Right renal pelvis (tissue), 4 donors: ENCODE data around the gene NKX2-3. TPM values are rescaled to one million over a fixed set of nuclear protein-coding genes. Genes with fewer than 3 reads are reported as not detected.

ENCODE experiments used
- DNase-seq, 4 donors: peaks; one replicate each; pipeline ENCODE4 v3.0.0-alpha.2; 2013; ENCODE audit warnings: low read depth in 4 of 4, low spot score in 3 of 4, missing footprints in 1 of 4
- polyA plus RNA-seq, 4 donors: library from polyadenylated mRNA; unstranded; fragments of 120-200 nt; gene quantifications; one replicate each; pipeline ENCODE4 v1.2.1, GENCODE V29; 2013; ENCODE audit not compliant: insufficient read length in 4 of 4

The NKX2-3 gene
- polyA plus RNA-seq, 4 donors = not detected

GRCh38 chr10:99537989-99538917 lies 5.5 kb downstream of the NKX2-3 start:
- no peak for DNase-seq

- DNase-seq = no peak
Observed at GRCh38 chr10:99539120-99539519, 6.4 kb downstream of the NKX2-3 start.

DNA sequence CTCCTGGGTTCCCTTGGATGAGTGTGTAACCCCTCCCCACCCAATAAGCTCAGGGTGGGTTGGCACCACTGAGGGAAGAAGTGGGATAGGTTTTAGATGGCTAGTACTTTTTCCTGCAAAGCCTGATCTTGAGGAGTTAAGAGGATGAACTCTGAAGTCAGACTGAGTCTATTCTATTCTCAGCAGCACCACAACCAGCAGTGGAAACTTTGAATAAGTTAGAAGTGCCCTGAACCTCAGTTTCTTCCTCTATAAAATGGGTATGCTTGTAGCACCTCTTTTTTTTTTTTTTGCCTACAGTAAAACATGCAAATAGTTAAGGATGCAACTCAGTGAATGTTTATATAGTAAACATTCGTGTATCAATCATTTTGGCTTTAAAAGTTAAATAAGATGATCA lies 7.1 kb downstream of the NKX2-3 start:
- DNase-seq = no peak

DNA sequence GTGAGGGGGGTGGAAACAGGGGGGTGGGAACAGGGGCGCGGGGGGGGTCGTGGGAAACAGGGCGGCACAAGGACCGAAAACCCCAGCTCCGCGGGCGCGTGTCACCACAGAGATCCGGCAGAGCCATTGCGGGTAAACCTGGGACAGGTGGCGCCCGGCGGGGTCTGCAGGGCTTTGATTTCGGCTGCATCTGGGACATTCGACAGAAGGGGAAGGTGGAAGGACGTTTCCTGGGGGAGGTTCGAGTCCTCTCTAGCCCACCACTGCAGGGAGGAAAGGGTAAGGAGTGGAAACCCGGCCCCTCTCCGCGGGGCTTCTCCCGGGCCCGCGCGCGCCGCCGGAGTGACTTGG lies 7.5 kb downstream of the NKX2-3 start:
- no peak for DNase-seq

GRCh38 chr10:99540657-99541531 lies 8.2 kb downstream of the NKX2-3 start:
- DNase-seq = no peak

DNA sequence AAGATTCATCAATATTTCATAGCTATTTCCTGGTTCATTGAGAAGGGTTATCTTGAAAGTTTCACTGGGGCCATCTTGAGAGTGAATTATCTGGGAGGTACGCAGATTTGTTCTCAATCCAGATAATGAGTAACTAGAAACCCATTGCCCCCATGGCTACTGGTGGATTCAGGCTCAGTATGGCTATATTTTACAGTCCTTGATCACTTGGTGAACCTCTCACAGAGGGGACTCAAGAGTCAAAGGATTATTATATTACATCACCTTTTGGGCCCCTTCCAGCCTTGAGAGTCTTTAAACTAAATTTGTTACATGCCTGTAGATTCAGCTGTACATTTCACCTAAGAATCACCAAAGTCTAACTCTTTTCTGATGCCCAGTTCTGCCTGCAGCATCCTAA lies 11.6 kb downstream of the NKX2-3 start:
- DNase-seq = no peak

- no peak for DNase-seq
Observed at GRCh38 chr10:99548041-99548530, 15.3 kb downstream of the NKX2-3 start.

- no peak for DNase-seq
Observed at GRCh38 chr10:99551158-99551557, 18.4 kb downstream of the NKX2-3 start.

DNA sequence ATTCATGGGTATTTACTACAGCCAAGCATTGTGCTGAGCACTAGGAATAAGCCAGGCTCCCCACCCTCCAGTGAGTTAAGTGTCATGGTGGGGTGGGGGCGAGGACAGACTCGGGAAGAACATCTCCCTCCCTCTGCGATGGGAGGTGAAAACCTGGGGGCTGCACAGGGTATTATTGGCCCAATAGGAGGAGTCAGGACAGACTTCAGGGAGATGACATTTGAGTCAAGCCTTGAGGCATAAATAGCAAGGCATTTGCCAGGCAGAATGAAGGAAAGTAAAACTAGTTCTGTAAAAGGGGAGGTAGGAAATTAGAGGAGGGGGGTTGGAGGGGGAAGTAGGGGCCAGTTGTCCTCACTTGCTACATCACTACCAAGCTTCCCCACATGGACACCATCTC lies 18.9 kb downstream of the NKX2-3 start:
- DNase-seq = no peak

DNA sequence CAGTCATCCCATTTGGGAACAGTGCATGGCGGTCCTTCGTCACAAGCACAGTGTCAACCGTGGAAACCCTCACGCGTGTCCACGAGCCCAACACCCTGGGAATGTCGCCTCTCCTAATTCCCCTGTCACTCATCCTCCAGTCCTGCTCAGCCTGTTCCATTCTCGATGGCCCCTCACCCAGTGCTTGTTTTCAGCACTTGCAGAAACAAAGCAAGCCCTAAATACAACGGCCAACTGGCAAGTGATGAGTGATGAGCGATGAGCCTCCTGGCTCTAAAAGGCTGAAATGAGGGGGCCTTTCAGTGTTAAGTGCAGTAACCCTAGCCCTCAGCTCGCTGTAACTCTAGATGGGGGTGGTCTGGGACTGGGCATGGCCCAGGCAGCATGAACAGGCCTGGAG lies 22.6 kb downstream of the NKX2-3 start:
- no peak for DNase-seq

DNA sequence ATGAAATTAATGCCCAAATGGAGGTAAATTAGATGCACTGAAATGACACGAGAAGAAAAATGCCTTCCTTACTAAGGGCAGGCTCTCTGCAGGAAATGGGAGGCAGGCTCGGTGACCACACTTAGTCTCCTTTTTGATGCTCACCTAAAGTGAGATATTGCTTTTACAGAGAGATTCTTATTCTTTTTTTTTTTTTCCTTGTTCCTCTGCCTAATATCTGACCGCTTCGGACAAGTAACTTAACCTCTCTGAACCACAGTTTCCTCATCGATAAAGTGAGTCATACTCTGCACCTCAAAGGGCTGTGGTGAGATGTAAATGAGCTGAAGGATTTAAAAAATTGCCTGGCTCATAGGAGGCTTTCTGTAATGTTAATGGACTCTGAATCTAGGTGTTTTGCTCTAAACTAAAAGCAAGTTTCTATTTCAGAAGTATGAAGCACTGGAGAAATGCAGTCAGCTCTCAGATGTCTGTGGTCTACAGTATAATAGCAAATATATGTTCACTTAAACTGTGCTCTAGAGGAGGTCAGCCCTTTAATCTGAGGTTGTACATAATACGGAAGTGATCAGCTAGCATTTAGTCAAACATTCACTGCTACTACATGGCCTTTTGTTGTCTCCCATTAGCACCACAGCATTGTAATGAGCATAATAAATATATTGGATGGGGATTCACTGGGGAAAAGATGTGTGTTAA lies 23.2 kb downstream of the NKX2-3 start:
- no peak for DNase-seq

DNA sequence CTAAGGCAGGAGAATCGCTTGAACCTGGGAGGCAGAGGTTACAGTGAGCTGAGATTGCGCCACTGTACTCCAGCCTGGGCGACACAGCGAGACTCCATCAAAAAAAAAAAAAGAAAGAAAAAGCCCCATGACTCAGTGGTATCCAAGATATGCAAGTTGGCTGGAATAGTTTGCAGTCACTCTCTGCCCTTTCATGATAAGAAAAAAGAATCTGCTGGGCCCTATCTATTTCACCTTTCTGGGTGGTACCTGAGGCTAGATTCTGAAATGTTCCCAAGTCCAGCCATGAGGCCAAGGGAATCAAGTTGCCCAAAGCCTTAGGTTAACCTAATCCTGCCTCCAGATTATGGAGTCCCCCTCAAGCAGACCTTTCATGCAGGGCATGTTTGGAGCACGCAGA lies 24.3 kb downstream of the NKX2-3 start:
- no peak for DNase-seq

- no peak for DNase-seq
Observed at GRCh38 chr10:99558708-99559107, 26.0 kb downstream of the NKX2-3 start.

- peak in 1 of 4 donors; percentile 27 for DNase-seq
Observed at GRCh38 chr10:99560277-99561126, 27.8 kb downstream of the NKX2-3 start.

DNA sequence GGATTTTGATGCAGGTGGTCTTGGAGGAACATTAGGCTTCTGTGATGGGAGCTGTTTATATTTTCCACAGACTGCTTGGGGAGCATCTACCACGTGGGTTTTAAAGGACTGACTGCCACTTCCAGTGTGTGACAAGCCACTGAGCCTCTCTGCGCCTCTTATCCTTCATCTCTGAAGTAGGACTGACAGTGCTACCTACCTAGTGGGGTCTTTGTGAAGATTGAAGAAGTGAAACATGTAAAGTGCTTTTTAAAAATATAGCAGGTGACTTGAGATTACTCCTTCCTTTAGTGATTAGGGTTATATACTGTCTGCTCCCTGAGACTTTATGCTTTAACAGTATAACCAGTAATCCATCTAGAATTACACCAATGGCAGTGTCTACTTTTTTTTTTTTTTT lies 29.9 kb downstream of the NKX2-3 start:
- no peak for DNase-seq

DNA sequence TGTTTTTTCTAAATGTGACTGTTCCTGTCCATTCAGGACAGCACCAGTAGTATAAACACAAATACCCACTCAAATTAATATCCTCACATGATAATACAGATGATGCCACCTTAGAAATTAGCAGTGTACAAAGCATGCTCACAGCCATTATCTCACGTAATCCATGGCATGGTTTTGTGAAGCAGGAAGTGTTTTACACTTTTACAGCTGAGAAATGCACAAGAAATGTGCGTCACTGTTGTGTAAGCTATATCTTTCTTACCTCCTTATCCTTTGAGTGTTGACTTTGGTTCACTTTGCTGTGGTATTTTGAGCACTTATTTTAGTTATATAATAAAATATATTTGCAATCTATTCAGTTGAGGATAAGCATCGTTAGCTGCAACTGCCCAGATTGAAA lies 31.6 kb downstream of the NKX2-3 start:
- no peak for DNase-seq

DNA sequence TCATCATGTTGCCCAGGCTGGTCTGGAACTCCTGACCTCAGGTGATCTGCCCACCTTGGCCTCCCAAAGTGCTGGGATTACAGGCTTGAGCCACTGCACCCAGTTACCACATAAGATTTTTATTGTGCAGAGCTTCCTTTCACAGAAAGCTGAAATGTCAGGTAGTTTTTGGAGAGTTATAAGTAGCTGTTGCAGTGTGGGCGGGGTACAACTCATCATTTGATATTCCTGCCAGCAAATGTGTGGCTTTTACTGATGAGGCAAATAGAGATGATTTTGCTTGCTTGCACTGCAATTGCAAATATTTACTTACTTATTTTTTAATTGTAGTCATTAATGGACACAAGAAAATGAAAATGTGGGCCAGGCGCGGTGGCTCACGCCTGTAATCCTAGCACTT lies 32.4 kb downstream of the NKX2-3 start:
- DNase-seq = no peak

- no peak for DNase-seq
Observed at GRCh38 chr10:99569253-99569939, 36.7 kb downstream of the NKX2-3 start.

- no peak for DNase-seq
Observed at GRCh38 chr10:99569961-99570360, 37.2 kb downstream of the NKX2-3 start.
